HAP-1 (cell line): Measurements from ENCODE around the gene FAM228B.

Source experiments
- DNase-seq, 2 experiments: peaks; one replicate each; pipeline ENCODE4 v3.0.0-alpha.2; 2016 to 2020; ENCODE audit warnings: low spot score in 2 of 2
- H3K27me3 ChIP-seq: fragments of 250-450 bp; sonication (Bioruptor Pico); 2 replicates; pipeline ENCODE4 v1.5.1; 2020; ENCODE audit warnings: low read depth, mild to moderate bottlenecking, moderate library complexity
- H3K36me3 ChIP-seq: fragments of 250-450 bp; sonication (Bioruptor Pico); replicated peaks from 2 replicates; pipeline ENCODE4 v1.5.1; 2020; ENCODE audit warnings: mild to moderate bottlenecking
- H3K4me1 ChIP-seq: fragments of 250-450 bp; sonication (Bioruptor Pico); 2 replicates; pipeline ENCODE4 v1.5.1; 2020; ENCODE audit warnings: mild to moderate bottlenecking
- H3K4me3 ChIP-seq: fragments of 250-450 bp; sonication (Bioruptor Pico); 2 replicates; pipeline ENCODE4 v1.5.1; 2020; ENCODE audit warnings: mild to moderate bottlenecking, moderate library complexity
- H3K9me3 ChIP-seq: fragments of 250-450 bp; sonication (Bioruptor Pico); 2 replicates; pipeline ENCODE4 v1.5.1; 2020; ENCODE audit warnings: mild to moderate bottlenecking, moderate library complexity
- in situ Hi-C: fragments of 300-500 bp; cut with MboI; formaldehyde crosslinking; loops from 3 replicates; pipeline ENCODE4 v1.14.3; 2020; ENCODE audit warnings: low sequenced_read_pairs, inconsistent platforms, mixed read lengths

FAM228B gene

DNA sequence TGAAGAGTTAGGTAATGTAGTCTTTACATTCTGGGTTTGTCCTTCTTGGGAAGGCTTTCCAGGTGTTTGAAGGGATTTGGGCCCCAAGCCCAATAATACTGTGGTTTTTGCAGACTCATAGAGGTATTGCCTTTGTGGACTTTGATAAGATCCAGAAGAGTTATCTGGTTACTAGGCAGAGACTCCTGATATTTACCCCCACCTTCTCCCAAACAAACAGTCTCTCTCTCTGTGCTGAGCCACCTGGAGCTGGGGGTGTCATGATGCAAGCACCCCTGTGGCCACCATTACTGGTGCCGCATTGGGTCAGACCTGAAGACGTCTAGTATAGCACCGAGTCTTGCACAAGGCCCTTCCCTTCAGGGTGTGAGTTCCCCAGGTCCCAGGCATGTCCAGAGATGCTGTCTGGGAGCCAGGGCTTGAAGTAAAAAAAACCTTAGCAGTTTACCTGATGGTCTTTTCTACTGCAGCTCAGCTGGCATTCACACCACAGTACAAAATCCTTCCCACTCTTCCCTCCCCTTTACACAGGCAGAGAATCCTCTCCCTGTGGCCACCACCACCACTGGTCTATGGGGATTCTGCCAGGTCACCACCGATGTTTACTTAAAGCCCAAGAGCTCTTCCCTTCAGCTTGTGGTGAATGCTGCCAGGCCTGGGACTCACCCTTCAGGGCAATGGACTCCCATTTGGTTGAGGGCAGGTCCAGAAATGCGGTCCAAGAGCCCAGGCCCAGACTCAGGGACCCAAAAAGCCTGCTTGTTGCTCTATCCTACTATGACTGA is 29.3 kb downstream of the FAM228B start:
- DNase-seq, result no peak
- Histone ChIP-seq H3K27me3 (no peaks in the 10 kb centered on the region), H3K9me3 (no peaks in the 10 kb centered on the region), H3K36me3 (no peaks in the 10 kb centered on the region), H3K4me3 (no peak overlapping the region), H3K4me1 (no peaks in the 10 kb centered on the region)
- in situ Hi-C loops, result no loop called here

DNA sequence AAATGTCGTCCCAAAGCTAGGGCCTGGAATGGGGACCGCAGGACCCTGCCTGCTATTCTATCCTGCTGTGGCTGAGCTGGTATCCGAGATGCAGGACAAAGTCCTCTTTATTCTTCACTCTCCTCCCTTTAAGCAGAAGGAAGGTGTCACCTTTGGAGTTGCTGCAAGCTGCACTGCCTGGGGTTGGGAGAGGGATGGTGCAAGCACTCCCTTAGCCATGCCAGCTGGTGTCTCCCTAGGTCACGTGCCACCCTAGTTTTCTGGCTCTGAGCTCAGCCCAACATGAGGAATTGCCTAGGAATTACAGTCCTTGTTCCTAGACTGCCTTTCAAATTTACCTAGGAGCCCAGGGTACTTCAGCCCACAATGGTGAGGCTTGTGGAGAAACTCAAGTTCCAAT is 30.2 kb downstream of the FAM228B start:
- Histone ChIP-seq H3K4me3 (no peak overlapping the region), H3K9me3 (no peaks in the 10 kb centered on the region), H3K36me3 (no peaks in the 10 kb centered on the region), H3K4me1 (no peaks in the 10 kb centered on the region), H3K27me3 (no peaks in the 10 kb centered on the region)
- no peak for DNase-seq
- in situ Hi-C loops, result no loop called here

DNA sequence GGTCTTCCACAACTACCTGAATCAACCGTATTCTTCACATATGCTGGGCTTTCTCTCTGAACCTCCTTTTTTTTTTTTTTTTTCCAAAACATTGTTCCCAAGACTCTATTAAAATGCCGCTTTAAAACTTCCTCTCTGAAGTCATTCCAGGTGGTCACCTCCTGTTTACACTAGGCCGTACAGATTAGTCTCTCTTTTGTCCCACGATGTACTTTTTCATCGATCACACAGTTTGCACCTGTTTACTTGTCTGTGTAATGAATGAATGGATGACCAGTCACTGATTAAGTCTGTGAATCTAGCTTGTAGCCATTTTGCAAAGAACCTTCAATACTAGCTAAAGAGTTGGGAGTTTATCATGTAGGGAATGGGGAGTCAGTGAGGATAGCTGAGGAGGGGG is 34.9 kb downstream of the FAM228B start:
- DNase-seq, result no peak
- no peaks in the 10 kb centered on the region for H3K36me3 ChIP-seq
- no peaks in the 10 kb centered on the region for H3K27me3 ChIP-seq
- in situ Hi-C loops, result no loop called here
- no peaks in the 10 kb centered on the region for H3K4me1 ChIP-seq
- 0 out of 2 replicates have a peak, but pooled peaks cover 2% of the 10 kb centered on the region for H3K9me3 ChIP-seq
- no peak overlapping the region for H3K4me3 ChIP-seq

DNA sequence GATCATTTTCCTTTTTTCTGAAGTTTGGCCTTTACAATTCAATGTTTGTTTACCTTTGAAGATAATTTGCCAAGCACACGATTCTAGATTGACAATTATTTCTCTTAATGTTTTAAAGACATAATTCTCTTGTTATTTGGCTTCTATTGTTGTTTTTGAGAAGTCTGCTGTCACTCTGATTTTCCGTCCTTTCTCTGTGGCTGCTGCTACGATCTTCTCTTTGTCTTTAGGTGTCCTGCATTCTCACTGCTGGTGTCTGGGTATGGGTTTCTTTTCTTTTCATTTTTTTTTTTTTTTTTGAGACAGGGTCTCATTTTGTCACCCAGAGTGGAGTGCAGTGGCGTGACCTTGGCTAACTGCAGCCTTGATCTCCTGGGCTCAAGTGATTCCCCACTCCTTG is 36.4 kb downstream of the FAM228B start:
- no peak overlapping the region for H3K4me3 ChIP-seq
- in situ Hi-C loops, result no loop called here
- no peaks in the 10 kb centered on the region for H3K27me3 ChIP-seq
- DNase-seq, result no peak
- 0 out of 2 replicates have a peak, but pooled peaks cover 2% of the 10 kb centered on the region for H3K9me3 ChIP-seq
- H3K36me3 ChIP-seq, result no peaks in the 10 kb centered on the region
- no peaks in the 10 kb centered on the region for H3K4me1 ChIP-seq

DNA sequence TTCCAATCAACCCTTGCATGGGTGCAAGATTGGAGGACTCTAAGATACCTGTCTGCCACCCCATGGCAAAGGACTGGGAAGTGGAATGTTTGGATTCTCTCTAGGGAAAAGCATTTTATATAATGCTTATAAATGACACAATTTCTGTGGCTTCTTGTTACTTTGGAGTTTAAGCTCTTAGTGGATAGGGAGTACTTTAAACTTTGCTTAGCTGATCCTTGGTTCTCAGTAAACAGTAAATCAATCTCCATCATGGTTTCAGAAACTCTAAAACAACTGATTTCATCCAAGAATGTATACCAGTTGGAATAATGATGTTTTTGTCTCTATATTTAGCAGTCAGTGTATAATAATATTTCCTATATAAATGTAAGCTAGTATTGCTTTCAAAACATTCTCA is 37.5 kb downstream of the FAM228B start:
- Histone ChIP-seq H3K9me3 (0 out of 2 replicates have a peak, but pooled peaks cover 2% of the 10 kb centered on the region), H3K4me1 (no peaks in the 10 kb centered on the region), H3K4me3 (no peak overlapping the region), H3K27me3 (no peaks in the 10 kb centered on the region), H3K36me3 (no peaks in the 10 kb centered on the region)
- in situ Hi-C loops, result no loop called here
- no peak for DNase-seq

DNA sequence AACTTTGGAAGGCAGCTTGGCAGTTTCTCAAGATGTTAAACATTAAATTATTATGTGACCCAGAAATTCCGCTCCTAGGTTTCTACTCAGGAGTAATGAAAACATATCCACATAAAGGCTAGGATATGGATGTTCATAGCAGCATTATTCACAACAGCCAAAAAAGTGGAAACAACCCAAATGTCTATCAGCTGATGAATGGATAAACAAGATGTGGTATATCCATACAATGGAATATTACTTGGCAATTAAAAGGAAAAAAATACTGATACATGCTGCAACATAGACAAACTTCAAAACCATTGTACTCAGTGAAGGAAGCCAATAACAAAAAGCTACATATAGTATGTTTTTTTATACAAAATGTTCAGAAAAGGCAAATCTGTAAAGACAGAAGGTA is 39.2 kb downstream of the FAM228B start:
- 0 out of 2 replicates have a peak, but pooled peaks cover 2% of the 10 kb centered on the region for H3K9me3 ChIP-seq
- no peaks in the 10 kb centered on the region for H3K27me3 ChIP-seq
- DNase-seq, result no peak
- in situ Hi-C loops, result no loop called here
- H3K36me3 ChIP-seq, result no peaks in the 10 kb centered on the region
- no peaks in the 10 kb centered on the region for H3K4me1 ChIP-seq
- no peak overlapping the region for H3K4me3 ChIP-seq

DNA sequence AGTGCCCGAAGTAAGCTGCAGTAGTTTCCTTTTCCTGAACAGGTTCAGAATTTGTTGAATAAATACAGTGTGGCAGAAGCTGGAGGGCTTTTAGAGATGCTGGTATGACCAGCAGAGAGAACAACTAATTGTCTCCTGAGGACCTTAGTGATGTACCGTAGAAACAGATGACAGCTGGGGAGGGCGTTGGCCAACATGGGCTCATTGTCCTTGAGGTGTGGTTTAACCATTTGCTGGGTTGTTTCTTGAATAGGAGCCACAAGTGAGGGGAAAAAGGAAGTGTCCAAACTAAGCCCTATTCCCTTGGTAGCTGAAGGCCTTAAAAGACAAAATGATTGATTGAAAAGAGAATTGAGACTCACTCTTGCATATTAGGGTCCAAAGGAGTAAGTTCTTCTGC is 39.9 kb downstream of the FAM228B start:
- no peak overlapping the region for H3K4me3 ChIP-seq
- no peaks in the 10 kb centered on the region for H3K27me3 ChIP-seq
- in situ Hi-C loops, result no loop called here
- no peaks in the 10 kb centered on the region for H3K36me3 ChIP-seq
- H3K4me1 ChIP-seq, result no peaks in the 10 kb centered on the region
- DNase-seq, result no peak
- H3K9me3 ChIP-seq, result 0 out of 2 replicates have a peak, but pooled peaks cover 2% of the 10 kb centered on the region

DNA sequence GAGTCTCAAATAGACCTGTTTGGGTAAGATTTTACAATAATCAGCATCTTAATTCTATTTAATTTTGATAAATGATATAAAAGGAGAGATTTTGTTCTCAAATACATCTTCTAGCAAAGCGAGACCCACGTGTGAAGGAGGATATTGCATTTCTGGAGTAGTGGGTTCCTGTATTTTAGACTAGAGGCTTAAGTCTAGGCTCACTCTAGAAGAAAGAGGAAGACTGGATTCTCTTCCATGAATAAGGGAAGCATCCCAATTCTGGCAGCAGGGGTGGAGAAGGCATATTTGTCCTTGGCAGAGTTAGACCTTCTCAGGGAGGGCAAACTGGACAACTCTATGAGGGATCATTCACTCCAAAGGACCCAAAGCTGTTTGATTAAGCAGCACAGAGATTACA is 40.3 kb downstream of the FAM228B start:
- no peaks in the 10 kb centered on the region for H3K4me1 ChIP-seq
- DNase-seq, result no peak
- no peaks in the 10 kb centered on the region for H3K36me3 ChIP-seq
- 0 out of 2 replicates have a peak, but pooled peaks cover 2% of the 10 kb centered on the region for H3K9me3 ChIP-seq
- H3K4me3 ChIP-seq, result no peak overlapping the region
- in situ Hi-C loops, result no loop called here
- H3K27me3 ChIP-seq, result no peaks in the 10 kb centered on the region

DNA sequence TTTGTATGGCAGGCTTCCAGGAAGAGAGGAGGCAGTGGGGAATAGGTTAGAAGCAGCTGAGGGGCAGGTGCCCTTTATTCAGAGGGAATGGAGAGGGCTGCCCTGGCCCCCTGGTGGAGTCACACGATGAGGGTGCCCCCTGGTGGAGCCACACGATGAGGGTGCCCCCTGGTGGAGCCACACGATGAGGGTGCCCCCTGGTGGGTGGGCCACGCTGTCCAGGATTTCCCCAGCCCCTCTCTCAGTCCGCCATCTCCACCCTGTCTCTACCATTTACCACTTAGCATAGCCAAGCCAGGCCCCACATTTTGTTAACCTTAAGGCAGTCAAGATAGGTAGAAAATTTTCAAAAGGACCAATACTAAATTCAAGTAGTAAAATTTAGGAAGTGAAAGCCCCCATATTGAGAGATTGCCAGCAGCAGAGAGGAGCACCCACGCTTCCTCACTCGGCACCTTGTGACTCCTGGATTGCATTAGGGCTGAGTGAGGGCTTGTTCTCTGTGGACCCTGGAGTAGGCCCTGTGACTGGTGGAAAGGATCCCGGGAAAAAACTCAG is 41.2 kb downstream of the FAM228B start:
- peak in 1 of 2 experiments; percentile 73 for DNase-seq
- no peaks in the 10 kb centered on the region for H3K4me1 ChIP-seq
- no peaks in the 10 kb centered on the region for H3K27me3 ChIP-seq
- H3K4me3 ChIP-seq, result no peak overlapping the region
- 0 out of 2 replicates have a peak, but pooled peaks cover 2% of the 10 kb centered on the region for H3K9me3 ChIP-seq
- in situ Hi-C loops, result no loop called here
- no peaks in the 10 kb centered on the region for H3K36me3 ChIP-seq

DNA sequence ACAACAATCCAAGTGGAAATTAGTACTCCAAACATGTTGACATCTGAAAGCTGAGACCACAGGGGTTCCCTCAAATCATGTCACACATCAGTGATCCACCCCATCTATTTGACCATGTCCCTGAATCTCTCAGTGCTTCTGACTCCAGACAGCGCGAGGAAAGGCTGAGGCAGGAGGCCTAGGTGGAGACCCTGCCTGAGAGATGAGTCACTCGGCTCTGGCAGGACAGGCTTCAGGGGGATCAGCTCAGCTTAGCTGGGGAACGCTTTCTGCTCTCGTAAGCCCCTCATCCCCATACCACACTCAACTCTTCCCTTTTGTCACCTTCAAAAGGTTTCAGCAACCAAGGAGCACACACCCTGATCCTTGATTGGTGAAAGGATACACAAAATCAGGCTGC is 45.8 kb downstream of the FAM228B start:
- in situ Hi-C loops, result no loop called here
- no peak for DNase-seq

DNA sequence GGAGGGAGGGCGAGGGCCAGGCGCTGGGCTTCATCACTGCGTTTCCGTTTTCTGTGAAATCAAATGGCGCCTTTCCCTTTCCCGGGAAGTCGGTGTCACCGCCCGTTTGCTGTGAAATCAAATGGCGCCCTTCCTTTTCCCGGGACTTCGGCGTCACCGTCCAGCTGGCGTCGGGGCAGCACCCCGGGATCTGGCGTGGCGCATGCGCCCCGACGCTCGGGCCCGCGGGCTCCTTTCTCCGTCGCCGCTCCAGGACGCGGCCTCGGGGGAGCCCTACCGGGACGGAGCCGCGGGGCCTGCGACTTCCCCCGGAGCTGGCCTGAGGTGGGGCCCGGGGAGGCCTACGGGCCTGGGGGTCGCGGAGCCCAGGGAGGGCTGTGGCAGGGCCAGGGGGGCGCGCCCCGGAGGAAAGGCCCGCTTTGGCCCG is 51.6 kb downstream of the FAM228B start, which contains the start of gene FAM228A:
FAM228A (plus strand) TSS at position 203 of the 427 bp plus-strand sequence. CDS start 428 bp downstream, outside the sequence.
- no peak for DNase-seq
- no peaks in the 10 kb centered on the region; the same call in 1 of the 2 replicates for H3K27me3 ChIP-seq
- H3K4me3 ChIP-seq, result no peak within 1 kb of the TSS
- H3K9me3 ChIP-seq, result no peaks in the 10 kb centered on the region
- in situ Hi-C loops, result no loop called here
- H3K36me3 ChIP-seq, result no peaks in the 10 kb centered on the region
- H3K4me1 ChIP-seq, result no peaks in the 10 kb centered on the region

More for the DNA sequence above, 45.8 kb downstream of the FAM228B start:
- Histone ChIP-seq H3K27me3 (no peaks in the 10 kb centered on the region; the same call in 1 of the 2 replicates), H3K9me3 (no peaks in the 10 kb centered on the region), H3K36me3 (no peaks in the 10 kb centered on the region), H3K4me3 (no peak overlapping the region), H3K4me1 (no peaks in the 10 kb centered on the region)

DNA sequence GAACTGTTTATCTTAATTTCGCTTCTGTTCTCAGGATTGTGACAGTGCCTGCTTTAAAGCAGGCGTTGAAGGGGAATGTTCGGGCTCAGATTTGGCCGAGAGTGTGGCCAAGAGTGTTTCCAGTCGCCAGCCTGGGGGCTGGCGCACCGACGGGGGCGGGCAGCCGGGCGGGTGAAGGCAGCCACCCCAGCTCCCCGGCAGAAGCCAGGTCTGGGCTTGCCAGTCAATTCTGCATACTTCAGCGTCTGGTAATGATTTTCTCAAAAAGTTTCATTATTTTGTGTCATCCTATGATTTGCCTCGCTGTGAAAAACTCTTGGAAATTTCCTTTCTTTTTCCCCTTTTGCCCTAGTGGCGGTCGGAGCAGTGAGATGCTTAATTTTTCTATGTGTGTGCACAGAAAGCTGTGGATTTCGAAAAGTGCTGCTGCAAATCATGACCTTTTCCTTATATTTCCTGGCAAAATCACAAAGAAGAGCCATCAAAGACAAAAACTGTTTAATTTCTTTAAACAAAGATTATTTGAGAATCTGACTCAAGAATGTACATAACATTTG is 52.4 kb downstream of the FAM228B start:
- no peaks in the 10 kb centered on the region; the same call in 1 of the 2 replicates for H3K27me3 ChIP-seq
- no peak for DNase-seq
- in situ Hi-C loops, result no loop called here
- no peak overlapping the region for H3K4me3 ChIP-seq
- no peaks in the 10 kb centered on the region for H3K4me1 ChIP-seq
- H3K36me3 ChIP-seq, result no peaks in the 10 kb centered on the region
- no peaks in the 10 kb centered on the region for H3K9me3 ChIP-seq

DNA sequence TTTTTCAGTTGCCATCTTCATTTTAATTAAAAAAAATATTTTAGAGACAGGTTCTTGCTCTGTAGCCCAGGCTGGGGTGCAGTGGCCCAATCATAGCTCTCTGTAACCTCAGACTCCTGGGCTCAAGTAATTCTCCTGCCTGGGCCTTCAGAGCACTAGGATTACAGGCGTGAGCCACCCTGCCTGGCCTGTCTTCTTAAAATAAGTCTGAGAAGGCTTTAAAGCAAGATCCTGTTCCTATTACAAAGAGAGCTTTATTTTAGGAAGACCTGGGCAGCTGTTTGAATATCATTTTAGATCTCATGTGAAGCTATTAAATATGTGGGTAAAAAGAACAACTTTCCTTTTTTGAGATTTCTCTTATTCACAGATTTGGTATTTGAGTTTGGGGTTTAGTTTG is 53.1 kb downstream of the FAM228B start:
- no peak overlapping the region for H3K4me3 ChIP-seq
- H3K36me3 ChIP-seq, result no peaks in the 10 kb centered on the region
- in situ Hi-C loops, result no loop called here
- no peaks in the 10 kb centered on the region for H3K4me1 ChIP-seq
- H3K9me3 ChIP-seq, result no peaks in the 10 kb centered on the region
- no peak for DNase-seq
- H3K27me3 ChIP-seq, result no peaks in the 10 kb centered on the region; the same call in none of the 2 replicates

DNA sequence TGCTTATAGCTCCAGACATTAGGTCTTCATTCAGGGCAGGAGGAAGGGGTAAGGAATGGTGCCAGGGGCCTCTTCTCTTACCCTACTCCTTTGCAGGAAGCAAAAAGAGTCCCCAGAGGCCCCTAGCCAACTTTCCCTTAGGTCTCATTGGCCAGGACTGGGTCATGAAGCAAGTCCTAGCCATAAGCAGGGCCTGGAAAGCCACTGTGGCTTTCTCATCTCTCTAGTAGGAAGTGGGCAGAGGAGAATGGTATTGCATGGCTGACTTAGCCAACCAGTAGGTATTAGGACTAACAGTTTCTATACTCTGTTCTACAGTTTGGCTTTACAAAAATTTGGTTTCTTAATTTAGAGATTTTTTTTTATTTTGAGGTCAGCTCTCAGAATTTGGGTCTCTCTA is 56.4 kb downstream of the FAM228B start:
- Histone ChIP-seq H3K9me3 (no peaks in the 10 kb centered on the region), H3K4me1 (no peaks in the 10 kb centered on the region), H3K27me3 (no peaks in the 10 kb centered on the region; the same call in 1 of the 2 replicates), H3K36me3 (no peaks in the 10 kb centered on the region), H3K4me3 (no peak overlapping the region)
- in situ Hi-C loops, result no loop called here
- DNase-seq, result no peak
